Stimulated activated CD8-positive, alpha-beta memory T cell treated with anti-CD3 and anti-CD28 coated beads, Interleukin-12 subunit alpha, Interleukin-12 subunit beta, amount 100 ng/mL, for 1 hour (primary cell): ENCODE results near the gene NAP1L4.
"Not testable (repeated sequence)": the region's sequence is repeated elsewhere in the genome, so short reads cannot be mapped to it uniquely, and the experiment has no call there.

Experiments used
- DNase-seq: peaks from one replicate; pipeline ENCODE4 v3.0.0-alpha.2; 2020; ENCODE audit warnings: low read depth

Gene NAP1L4

GRCh38 chr11:2958251-2958650 lies 33.9 kb downstream of the NAP1L4 start:
- no peak for DNase-seq

GRCh38 chr11:2955906-2956476 lies 36.1 kb downstream of the NAP1L4 start:
- no peak for DNase-seq

DNA sequence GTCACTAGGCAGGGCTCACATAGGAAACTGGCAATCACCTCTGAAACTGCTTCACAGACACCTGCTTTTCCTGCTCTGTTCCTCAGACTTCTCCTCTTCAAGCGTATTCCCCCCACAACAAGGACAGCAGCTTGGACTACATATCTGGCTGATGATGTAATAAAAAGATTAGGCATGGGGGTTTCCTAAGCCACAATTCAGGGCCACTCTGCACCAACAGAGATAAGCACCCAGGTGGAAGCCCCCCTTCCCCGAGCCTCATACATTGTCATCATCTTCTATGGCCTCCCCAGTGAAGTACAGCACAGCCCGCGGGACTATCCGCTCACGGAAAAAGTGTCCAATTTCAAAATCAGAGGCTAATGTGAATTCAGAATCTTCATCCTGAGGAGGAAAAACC lies 37.9 kb downstream of the NAP1L4 start:
- no peak for DNase-seq

DNA sequence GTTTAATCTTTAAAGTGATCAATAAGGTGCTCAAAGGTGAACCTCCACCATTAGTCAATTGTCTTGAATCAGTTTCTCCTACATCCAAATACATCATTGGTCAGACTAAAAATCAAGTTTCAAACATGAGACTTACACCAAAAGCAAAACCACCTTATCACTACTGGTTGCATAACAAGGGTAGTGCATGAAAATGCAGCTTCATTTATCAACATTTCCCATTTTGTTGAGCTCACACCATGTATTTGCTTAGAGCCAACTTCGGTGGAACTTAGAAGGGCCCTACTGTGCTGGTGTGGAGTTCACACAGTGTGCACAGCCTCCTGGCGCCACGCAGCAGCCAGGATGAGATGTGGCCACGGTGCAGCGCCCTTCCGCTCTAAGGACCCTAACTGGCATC lies 39.8 kb downstream of the NAP1L4 start:
- no peak for DNase-seq

DNA sequence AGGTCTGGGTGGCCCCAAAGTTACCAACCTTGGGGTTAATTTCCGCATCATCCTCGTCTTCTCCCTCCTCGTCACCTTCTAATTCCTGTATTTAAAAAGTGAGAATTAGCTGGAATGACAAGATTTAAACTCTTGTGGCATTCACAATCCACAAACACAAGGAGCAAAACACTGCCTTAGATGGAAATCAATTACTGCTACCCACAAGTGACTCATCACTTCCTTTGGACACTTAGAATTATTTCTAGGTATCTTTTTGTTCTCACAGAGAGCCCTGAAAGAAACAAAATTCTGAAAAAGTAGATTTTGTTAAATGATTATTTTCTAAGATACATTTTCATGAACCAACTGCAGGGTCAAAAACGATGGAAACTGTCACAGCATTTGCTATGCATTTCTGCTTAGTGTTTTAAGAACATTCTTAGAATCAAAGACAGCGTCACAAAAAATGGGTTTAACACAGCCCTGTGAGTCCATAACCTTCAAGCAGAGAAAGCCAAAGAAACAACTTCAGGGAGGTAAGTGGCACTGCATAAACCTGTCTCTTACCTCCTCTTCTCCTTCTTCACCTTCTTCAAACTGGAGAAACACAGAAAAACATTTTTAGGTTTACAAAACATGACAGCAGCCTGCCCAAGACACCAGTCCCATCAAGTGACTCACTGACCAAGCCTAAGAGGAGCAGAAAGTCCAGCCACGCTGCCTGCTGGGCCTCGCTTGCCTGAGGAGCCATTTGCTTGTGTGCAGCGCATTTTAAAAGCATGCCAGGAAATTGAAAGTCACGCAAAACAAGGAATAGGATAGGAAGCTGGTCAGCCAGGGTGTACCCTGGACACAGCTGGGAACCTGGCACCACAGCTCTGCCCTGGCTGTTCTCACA lies 40.7 kb downstream of the NAP1L4 start:
- no peak for DNase-seq

- DNase-seq = no peak
Measured at GRCh38 chr11:2950825-2951224, 41.3 kb downstream of the NAP1L4 start.

DNA sequence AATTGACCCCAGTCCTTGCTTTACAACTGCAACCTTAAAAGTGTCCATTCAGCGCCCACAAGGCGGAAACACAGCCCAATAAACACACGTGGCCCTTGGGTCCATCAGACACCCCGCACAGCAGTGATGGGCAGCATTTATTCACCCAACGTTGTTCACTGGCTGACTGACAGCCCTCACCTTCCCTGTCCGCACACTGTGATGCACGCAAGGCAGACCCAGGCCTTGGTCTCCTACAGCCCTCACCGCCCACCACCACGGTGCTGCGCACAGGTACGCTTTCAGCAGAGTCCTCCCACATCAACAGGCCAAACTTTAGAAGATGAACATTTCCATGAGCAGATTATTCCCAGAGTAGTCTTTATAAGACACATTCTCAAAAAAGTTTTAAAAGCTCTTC lies 42.2 kb downstream of the NAP1L4 start:
- DNase-seq = no peak

- no peak for DNase-seq
Measured at GRCh38 chr11:2947744-2948143, 44.4 kb downstream of the NAP1L4 start.

DNA sequence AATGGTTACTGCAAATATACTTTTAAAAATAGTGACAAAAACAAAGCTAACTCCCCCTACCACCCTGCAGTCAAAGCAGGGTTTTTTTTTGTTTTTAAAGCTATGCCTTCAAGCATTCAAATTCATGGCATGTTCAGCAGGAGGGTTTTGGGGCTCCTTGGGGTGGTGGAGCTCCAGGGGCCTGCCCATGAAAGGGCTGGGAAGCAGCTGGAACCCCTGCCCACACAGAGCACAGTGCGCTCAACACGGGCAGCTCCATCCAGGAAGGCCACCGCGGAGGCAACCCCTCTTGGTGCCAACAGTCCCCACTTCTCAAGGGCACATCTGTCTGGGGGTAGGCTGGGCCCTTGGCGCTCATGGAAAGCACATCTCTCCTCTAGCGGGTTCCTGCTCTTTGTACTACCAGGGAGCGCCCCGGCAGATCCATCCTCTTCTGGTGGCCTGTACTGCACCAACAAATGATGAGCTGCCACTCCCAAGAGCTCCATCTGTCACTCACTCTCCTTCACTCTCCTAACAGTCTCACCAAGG lies 46.3 kb downstream of the NAP1L4 start:
- DNase-seq = no peak

GRCh38 chr11:2945031-2945756 lies 46.9 kb downstream of the NAP1L4 start:
- no peak for DNase-seq

DNA sequence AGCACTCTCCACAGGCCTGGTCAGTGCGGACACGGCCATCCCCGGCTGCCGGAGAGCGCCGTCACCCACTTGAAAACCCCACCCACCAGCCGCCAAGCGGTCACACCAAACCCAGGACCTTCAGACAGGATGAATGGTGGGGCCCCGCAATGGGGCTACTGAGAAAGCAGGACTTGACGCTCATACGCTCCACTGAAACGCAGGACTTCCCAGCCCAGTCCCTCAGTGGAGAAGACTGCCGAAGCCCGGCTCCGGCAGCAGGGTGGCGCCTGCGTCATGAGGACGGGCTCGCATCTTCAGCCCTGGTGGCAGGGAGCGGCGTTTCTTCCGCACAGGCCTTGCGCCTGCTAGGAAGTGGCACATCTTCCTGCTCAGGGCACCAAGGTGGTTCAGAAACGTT lies 47.6 kb downstream of the NAP1L4 start:
- DNase-seq = no peak

GRCh38 chr11:2943711-2944118 lies 48.4 kb downstream of the NAP1L4 start:
- no peak for DNase-seq

- DNase-seq = no peak
Measured at GRCh38 chr11:2942872-2943710, 49.0 kb downstream of the NAP1L4 start.

DNA sequence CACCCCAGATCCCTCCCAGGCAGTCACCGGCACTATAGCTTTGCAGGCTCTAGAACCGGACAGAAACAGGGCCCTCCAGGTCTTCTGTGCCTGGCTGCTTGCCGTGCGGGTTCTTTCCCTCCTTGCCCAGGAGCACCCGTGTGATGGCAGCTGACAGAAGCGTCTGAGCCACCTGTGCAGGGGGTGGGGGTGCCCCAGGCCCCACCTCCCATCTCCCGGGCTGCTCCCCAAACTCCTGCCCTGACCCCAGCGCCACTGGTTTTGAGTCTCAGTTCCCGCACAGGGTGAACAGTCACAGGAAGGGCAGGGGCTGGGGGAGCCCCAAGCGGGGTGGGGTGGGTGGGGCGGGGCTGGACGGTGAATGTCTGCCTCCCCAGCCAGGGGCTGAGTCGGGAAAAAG lies 49.7 kb downstream of the NAP1L4 start:
- no peak for DNase-seq

- DNase-seq = no peak
Measured at GRCh38 chr11:2940921-2941821, 51.0 kb downstream of the NAP1L4 start.

DNA sequence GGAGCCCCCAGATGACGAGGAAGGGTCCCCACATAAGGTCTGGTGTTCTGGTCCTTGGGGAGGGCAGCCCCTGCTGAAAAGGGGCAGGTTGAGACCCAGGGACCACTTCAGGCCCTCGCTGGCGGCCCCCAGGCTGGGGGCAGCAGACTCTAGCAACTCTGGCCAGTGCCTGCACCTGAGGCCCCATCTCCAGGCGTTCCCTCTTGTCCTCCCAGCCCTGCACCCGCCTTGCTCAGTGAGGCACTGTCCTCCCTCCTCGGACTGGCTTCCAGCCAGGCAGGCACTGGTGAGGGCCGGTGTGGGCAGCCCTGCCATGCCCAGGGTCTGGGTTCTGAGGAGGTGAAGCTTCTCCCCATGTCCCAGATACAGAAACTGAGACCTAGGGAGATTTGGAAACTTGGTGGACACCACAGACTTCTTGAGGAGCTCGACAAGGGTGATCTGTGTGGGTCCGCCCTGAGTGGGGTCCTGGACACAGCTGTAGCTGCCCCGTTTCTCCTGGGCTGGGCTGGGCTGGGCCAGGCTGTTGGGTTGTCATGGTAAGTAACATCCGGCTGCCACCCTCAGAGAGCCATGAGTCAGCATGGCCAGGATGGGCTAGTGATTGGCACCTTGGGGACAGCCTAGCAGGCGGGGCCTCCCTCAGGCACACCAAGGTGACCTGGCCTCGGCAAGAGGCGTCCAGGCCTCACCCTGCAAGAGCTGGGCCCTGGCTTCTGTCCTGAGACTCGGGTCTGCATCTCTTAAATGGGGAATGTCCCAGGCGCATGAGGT lies 51.8 kb downstream of the NAP1L4 start:
- no peak for DNase-seq

DNA sequence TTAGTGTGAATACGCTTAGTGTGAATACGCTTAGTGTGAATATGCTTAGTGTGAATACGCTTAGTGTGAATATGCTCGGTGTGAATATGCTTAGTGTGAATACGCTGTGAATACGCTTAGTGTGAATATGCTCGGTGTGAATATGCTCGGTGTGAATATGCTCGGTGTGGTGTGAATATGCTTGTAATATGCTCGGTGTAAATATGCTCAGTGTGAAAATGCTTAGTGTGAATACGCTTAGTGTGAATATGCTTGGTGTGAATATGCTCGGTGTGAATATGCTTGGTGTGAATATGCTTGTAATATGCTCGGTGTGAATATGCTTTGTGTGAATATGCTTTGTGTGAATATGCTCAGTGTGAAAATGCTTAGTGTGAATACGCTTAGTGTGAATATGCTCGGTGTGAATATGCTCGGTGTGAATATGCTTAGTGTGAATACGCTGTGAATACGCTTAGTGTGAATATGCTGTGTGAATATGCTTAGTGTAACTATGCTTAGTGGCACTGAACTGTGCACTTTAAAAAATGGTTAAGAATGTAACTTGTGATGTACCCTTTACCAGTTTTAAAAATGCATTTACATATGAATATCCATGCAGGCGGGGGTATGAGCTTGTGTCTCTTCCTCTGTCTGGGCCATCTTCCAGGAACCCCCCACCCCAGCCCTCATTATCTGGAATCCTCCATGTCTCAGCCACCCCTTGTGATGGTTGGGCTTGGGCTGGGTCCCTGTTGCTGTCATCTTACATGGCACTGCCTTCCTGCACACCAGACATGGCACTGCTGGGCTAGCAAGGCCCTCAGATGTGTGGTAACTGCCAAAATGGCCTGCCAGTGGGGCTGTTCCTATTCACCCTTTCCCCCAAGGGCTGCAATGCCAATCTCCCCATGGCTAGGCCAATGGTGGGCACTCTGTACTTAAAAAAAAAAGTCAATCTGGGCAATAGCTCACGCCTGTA lies 53.4 kb downstream of the NAP1L4 start:
- not testable (repeated sequence) for DNase-seq

GRCh38 chr11:2937641-2938457 lies 54.3 kb downstream of the NAP1L4 start:
- DNase-seq = not testable (repeated sequence)
